ENCODE results near the gene RHCG. TPM values are rescaled to one million over a fixed set of nuclear protein-coding genes. Genes with fewer than 3 reads are reported as not detected.
A peak's percentile ranks its signal among the peaks of the same experiment; 100 is the strongest.

Gene RHCG
- total and polyA plus RNA-seq, 5 donors: 0.24 to 0.93 (median 0.76) TPM; not detected in 2

GRCh38 chr15:89501646-89502045, 5.3 kb upstream of the RHCG start:
- Histone ChIP-seq H3K9me3 (ENCODE audit: control insufficient read depth, low read length) (no peaks in the 10 kb centered on the region), H3K27me3 (ENCODE audit: control insufficient read depth, insufficient read depth) (no peaks in the 10 kb centered on the region), H3K4me1 (ENCODE audit: control insufficient read depth, insufficient read depth, low read length) (no peaks in the 10 kb centered on the region), H3K27ac (ENCODE audit: low read length) (no peak overlapping the region), H3K4me3 (ENCODE audit: low read length) (no peak overlapping the region)
- DNase-seq: no peak
- intact Hi-C loops (cut with DNase I): no loop called here
- WGBS: 92% methylated on average over 5 of the region's 5 CpGs
- no peak for ATAC-seq

DNA sequence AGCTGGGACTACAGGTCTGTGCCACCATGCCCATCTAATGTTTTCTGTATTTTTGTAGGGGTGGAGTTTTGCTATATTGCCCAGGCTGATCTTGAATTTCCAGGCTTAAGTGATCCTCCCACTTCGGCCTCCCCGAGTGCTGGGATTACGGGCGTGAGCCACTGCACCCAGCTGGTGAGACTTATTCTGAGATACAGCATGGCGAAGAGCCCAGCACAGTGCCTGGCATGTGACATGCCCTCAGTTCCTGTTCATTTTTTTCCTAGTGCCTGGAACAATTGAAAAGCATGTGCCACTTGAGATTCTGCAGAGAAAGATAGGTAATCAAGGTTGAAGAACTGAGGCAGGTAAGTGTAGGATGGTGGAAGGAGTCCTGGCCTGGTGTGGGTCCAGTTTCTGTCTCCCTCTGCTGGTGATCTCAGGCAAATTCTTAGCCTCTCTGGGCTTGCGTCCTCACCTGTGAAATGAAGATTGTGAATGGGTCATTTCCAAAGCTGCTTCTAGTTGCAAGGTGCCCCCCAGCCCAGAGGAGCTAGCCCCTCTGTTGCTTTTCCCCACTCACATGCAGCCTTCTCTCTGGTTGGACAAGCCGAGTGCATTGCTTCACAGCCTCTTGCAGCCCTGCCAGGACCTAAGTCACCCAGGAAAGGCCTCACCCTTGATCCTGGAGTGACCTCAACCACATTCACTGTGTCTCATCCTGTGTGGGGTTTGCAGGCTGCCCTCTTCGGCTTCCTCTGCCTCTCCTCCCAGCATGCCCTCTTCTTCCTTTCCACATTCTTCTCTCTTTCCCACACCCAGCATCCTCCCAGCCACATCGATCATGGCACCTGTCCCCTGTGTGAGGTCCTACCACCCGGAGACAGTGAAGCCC, 4.3 kb upstream of the RHCG start:
- Histone ChIP-seq H3K27me3 (ENCODE audit: control insufficient read depth, insufficient read depth) (no peaks in the 10 kb centered on the region), H3K4me3 (ENCODE audit: low read length) (no peak overlapping the region), H3K4me1 (ENCODE audit: control insufficient read depth, insufficient read depth, low read length) (no peaks in the 10 kb centered on the region), H3K27ac (ENCODE audit: low read length) (no peak overlapping the region), H3K9me3 (ENCODE audit: control insufficient read depth, low read length) (no peaks in the 10 kb centered on the region)
- no peak for ATAC-seq
- intact Hi-C loops (cut with DNase I): no loop called here
- WGBS: 80% methylated on average over 10 of the region's 10 CpGs
- no peak for DNase-seq

GRCh38 chr15:89499156-89499555, 2.8 kb upstream of the RHCG start:
- no peak for ATAC-seq
- Histone ChIP-seq H3K27ac (ENCODE audit: low read length) (no peak overlapping the region), H3K27me3 (ENCODE audit: control insufficient read depth, insufficient read depth) (no peaks in the 10 kb centered on the region), H3K4me3 (ENCODE audit: low read length) (no peak overlapping the region), H3K4me1 (ENCODE audit: control insufficient read depth, insufficient read depth, low read length) (no peaks in the 10 kb centered on the region), H3K9me3 (ENCODE audit: control insufficient read depth, low read length) (no peaks in the 10 kb centered on the region)
- WGBS: 78% methylated on average over 8 of the region's 8 CpGs
- intact Hi-C loops (cut with DNase I): no loop called here
- no peak for DNase-seq

- WGBS: 78% methylated on average over 2 of the region's 2 CpGs
- no peak for DNase-seq
- Histone ChIP-seq H3K27ac (ENCODE audit: low read length) (no peak overlapping the region), H3K27me3 (ENCODE audit: control insufficient read depth, insufficient read depth) (no peaks in the 10 kb centered on the region), H3K4me1 (ENCODE audit: control insufficient read depth, insufficient read depth, low read length) (no peaks in the 10 kb centered on the region), H3K4me3 (ENCODE audit: low read length) (no peak overlapping the region), H3K9me3 (ENCODE audit: control insufficient read depth, low read length) (no peaks in the 10 kb centered on the region)
- ATAC-seq: no peak
- intact Hi-C loops (cut with DNase I): no loop called here
Observed at GRCh38 chr15:89498574-89498906, 2.2 kb upstream of the RHCG start.

GRCh38 chr15:89497231-89497630, 848 bp upstream of the RHCG start:
- Histone ChIP-seq H3K27ac (ENCODE audit: low read length) (no peak overlapping the region), H3K4me3 (ENCODE audit: low read length) (no peak overlapping the region), H3K4me1 (ENCODE audit: control insufficient read depth, insufficient read depth, low read length) (no peaks in the 10 kb centered on the region), H3K27me3 (ENCODE audit: control insufficient read depth, insufficient read depth) (no peaks in the 10 kb centered on the region), H3K9me3 (ENCODE audit: control insufficient read depth, low read length) (no peaks in the 10 kb centered on the region)
- intact Hi-C loops (cut with DNase I): no loop called here
- DNase-seq (no peak), ATAC-seq (no peak)
- WGBS: 57% methylated on average over 1 of the region's 1 CpG

DNA sequence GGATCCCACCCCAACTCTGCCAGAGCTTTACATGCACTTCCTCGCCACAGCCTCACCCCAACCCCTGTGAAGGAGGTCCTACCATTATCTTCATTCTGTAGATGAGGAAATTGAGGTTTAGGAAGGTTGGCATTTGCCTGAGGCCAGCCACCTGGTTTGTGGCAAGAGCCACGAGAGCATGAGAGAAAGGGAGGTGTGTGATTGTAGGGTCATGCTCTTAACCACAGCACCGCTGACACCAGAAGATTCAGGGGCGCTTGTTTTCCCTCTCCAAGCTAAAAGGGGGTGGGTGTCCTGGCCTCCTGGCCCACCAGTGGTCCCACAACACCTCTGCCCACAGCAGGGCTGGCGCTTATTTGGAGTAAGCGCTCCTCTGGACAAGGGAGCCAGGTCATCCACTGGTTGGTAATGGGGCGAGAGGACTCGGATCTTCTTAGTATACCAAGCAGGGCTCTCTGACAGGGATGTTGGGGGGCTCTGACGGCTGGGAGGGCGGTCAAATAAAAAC, 691 bp downstream of the RHCG start:
- Histone ChIP-seq H3K4me1 (ENCODE audit: control insufficient read depth, insufficient read depth, low read length) (no peaks in the 10 kb centered on the region), H3K27ac (ENCODE audit: low read length) (no peak overlapping the region), H3K9me3 (ENCODE audit: control insufficient read depth, low read length) (no peaks in the 10 kb centered on the region), H3K4me3 (ENCODE audit: low read length) (no peak overlapping the region), H3K27me3 (ENCODE audit: control insufficient read depth, insufficient read depth) (no peaks in the 10 kb centered on the region)
- DNase-seq (no peak), ATAC-seq (no peak)
- intact Hi-C loops (cut with DNase I): no loop called here
- 72% methylated on average over 10 of the region's 10 CpGs for WGBS

DNA sequence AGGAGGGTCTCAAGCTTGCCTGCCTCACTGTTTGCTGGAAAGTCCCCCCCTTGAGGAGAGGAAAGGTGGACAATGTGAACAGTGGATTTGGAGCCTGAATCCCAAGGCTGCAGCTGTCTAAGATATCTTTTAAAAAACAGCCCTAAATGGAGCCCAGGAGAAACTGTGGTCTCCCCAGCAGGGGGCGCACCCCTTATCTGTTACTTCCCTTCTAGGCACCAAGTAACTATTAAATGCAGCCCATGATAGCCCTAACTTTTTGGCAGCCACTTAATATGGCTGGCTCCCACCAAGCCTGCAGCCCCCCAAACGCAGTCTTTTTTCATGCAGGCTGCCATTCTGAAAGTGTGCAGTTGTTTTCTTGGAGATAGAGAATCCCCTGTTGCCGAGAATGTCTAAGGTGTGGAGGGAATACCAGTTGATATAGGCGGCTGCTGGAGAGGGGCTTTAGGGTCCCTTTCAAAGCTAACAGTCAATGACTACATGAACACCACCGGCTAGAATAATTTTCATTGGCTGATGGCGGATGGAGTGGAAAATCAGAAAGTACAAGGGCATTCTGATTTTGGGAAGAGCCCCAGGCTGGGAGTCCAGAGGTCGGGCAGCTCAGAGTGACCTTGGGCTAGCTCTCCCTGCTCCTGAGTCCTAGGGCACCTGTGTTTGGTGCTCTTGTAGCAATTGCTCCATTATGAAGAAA, 1.3 kb downstream of the RHCG start:
- Histone ChIP-seq H3K9me3 (ENCODE audit: control insufficient read depth, low read length) (no peaks in the 10 kb centered on the region), H3K27ac (ENCODE audit: low read length) (no peak overlapping the region), H3K4me3 (ENCODE audit: low read length) (no peak overlapping the region), H3K4me1 (ENCODE audit: control insufficient read depth, insufficient read depth, low read length) (no peaks in the 10 kb centered on the region), H3K27me3 (ENCODE audit: control insufficient read depth, insufficient read depth) (no peaks in the 10 kb centered on the region)
- ATAC-seq: no peak
- intact Hi-C loops (cut with DNase I): no loop called here
- WGBS: 76% methylated on average over 7 of the region's 7 CpGs
- DNase-seq: no peak

- Histone ChIP-seq H3K27ac (ENCODE audit: low read length) (no peak overlapping the region), H3K9me3 (ENCODE audit: control insufficient read depth, low read length) (no peaks in the 10 kb centered on the region), H3K4me1 (ENCODE audit: control insufficient read depth, insufficient read depth, low read length) (no peaks in the 10 kb centered on the region), H3K4me3 (ENCODE audit: low read length) (no peak overlapping the region), H3K27me3 (ENCODE audit: control insufficient read depth, insufficient read depth) (no peaks in the 10 kb centered on the region)
- DNase-seq (no peak), ATAC-seq (no peak)
- intact Hi-C loops (cut with DNase I): no loop called here
- WGBS: 85% methylated on average over 3 of the region's 3 CpGs
Observed at GRCh38 chr15:89494031-89494430, 2.4 kb downstream of the RHCG start.

DNA sequence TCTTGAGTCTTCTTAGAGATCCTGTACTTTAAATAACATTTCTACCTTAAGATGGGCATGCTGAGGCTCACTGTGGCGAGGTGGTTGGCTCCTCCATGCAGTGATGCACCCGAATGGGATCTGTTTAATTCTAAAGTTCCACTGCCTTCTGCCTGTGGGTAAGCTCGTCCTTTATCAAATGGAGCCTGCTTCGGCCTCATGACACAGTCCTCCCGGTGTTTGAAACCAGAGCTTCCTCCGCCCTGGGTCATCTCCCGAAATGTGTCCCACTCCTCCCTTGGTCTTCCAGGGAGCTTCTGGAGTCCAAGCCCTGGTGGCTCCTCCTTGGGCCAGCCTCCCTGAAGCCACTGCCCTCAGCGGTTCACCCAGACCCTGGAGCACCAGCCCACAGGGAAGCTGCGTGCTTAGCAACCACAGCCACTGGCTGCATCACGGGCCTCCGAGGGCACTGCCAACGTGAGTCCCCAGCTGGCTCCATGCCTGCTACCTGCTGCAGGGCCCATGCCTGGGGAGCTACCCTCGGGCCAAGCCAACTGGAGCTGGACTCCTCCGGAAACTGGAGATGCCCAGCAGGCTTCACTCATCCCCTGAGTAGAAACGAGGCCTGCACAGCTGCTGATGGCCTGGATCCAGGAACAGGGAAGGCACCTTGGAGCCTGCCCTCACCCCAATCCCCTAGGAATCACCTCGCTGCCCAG, 3.3 kb downstream of the RHCG start:
- Histone ChIP-seq H3K4me1 (ENCODE audit: control insufficient read depth, insufficient read depth, low read length) (no peaks in the 10 kb centered on the region), H3K27ac (ENCODE audit: low read length) (no peak overlapping the region), H3K27me3 (ENCODE audit: control insufficient read depth, insufficient read depth) (no peaks in the 10 kb centered on the region), H3K9me3 (ENCODE audit: control insufficient read depth, low read length) (no peaks in the 10 kb centered on the region), H3K4me3 (ENCODE audit: low read length) (no peak overlapping the region)
- WGBS: 70% methylated on average over 16 of the region's 16 CpGs
- DNase-seq (no peak), ATAC-seq (no peak)
- intact Hi-C loops (cut with DNase I): no loop called here

GRCh38 chr15:89492111-89492641, 4.2 kb downstream of the RHCG start:
- DNase-seq (no peak), ATAC-seq (no peak)
- intact Hi-C loops (cut with DNase I): no loop called here
- Histone ChIP-seq H3K4me1 (ENCODE audit: control insufficient read depth, insufficient read depth, low read length) (no peaks in the 10 kb centered on the region), H3K27ac (ENCODE audit: low read length) (no peak overlapping the region), H3K4me3 (ENCODE audit: low read length) (no peak overlapping the region), H3K9me3 (ENCODE audit: control insufficient read depth, low read length) (no peaks in the 10 kb centered on the region), H3K27me3 (ENCODE audit: control insufficient read depth, insufficient read depth) (no peaks in the 10 kb centered on the region)
- 43% methylated on average over 5 of the region's 5 CpGs for whole genome bisulfite sequencing

DNA sequence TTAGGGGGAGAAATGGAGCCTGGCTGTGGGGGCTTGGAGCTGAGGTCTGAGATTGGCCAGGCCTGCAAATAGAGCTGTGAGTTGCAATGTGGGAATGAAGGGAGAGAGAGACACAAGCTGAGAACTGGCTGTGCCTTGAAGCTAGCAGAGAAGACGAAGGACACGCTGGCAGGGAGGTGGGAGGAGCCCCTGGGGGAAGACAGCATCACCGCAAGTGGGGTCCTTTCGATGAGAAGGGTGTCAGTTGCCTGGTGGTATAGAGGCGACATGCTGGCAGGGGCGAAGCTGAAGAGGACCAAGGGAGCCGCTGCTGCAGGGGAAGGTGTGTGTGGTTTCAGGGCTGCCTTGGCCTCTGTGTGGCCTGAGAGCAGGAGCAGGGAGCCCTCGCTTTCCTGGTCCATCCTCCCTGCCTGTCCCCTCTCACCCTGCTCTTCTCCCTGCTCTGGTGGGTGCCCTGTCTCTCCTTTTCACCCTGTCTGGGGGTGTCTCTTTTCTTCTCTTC, 5.5 kb downstream of the RHCG start:
- Histone ChIP-seq H3K4me1 (ENCODE audit: control insufficient read depth, insufficient read depth, low read length) (no peaks in the 10 kb centered on the region), H3K27me3 (ENCODE audit: control insufficient read depth, insufficient read depth) (no peaks in the 10 kb centered on the region), H3K4me3 (ENCODE audit: low read length) (no peak overlapping the region), H3K27ac (ENCODE audit: low read length) (no peak overlapping the region), H3K9me3 (ENCODE audit: control insufficient read depth, low read length) (no peaks in the 10 kb centered on the region)
- ATAC-seq (peak in 1 of 2 donors; percentile 29), DNase-seq (no peak)
- intact Hi-C loops (cut with DNase I): no loop called here
- WGBS: 50% methylated on average over 8 of the region's 8 CpGs

Measured in right cardiac atrium (tissue), 5 donors.